PC-3 (cell line): Measurements from ENCODE around the gene KCNQ2. TPM values are rescaled to one million over a fixed set of nuclear protein-coding genes. Genes with fewer than 3 reads are reported as not detected.
A peak's percentile ranks its signal among the peaks of the same experiment; 100 is the strongest.

ENCODE experiments used
- ATAC-seq: fragments of 200-7000 bp; cut with Tn5 transposase; 2 replicates; pipeline ENCODE4 v1.9.1; 2020; ENCODE audit warnings: mild to moderate bottlenecking, moderate library complexity
- BruUV-seq: library from RNA; stranded (reverse); fragments of 400-500 nt; replicated peaks from 2 replicates; lab custom pipeline; 2021; lab: Mats Ljungman, UMichigan
- CTCF ChIA-PET: fragments of 300-600 bp; sonication (Branson Sonifier 250); formaldehyde crosslinking; loops from one replicate; lab custom pipeline; 2022; ENCODE audit warnings: antibody characterized with exemption; lab: Charles Lee
- POLR2A ChIA-PET: fragments of 300-600 bp; sonication (Branson Sonifier 250); formaldehyde crosslinking; loops from one replicate; lab custom pipeline; 2022; ENCODE audit warnings: antibody characterized with exemption; ENCODE audit not compliant: unreplicated experiment; lab: Charles Lee
- DNase-seq: peaks from one replicate; pipeline ENCODE4 v3.0.0-alpha.2; 2015
- H2AFZ ChIP-seq: fragments of 300-600 bp; sonication (generic); 2 replicates; pipeline ENCODE4 v1.6.0; 2016; ENCODE audit warnings: antibody characterized with exemption, low read length
- H3F3A ChIP-seq: fragments of 300-600 bp; sonication (generic); one replicate; pipeline ENCODE4 v1.6.0; 2017; ENCODE audit warnings: antibody characterized with exemption, low read length, control low read depth, mild to moderate bottlenecking; ENCODE audit not compliant: unreplicated experiment
- H3K27ac ChIP-seq: fragments of 300-600 bp; sonication (generic); 2 replicates; pipeline ENCODE4 v1.5.1; 2016; ENCODE audit warnings: mild to moderate bottlenecking, low read length
- H3K27me3 ChIP-seq: fragments of 300-600 bp; sonication (generic); 2 replicates; pipeline ENCODE4 v1.6.1; 2016; ENCODE audit warnings: low read length, mixed read lengths
- H3K36me3 ChIP-seq: fragments of 300-600 bp; sonication (generic); 2 replicates; pipeline ENCODE4 v1.6.1; 2016; ENCODE audit warnings: low read depth, mixed run types, low read length, mixed read lengths
- H3K4me1 ChIP-seq: fragments of 300-600 bp; sonication (generic); 2 replicates; pipeline ENCODE4 v1.5.1; 2016; ENCODE audit warnings: low read length; ENCODE audit not compliant: insufficient read depth
- H3K4me2 ChIP-seq: fragments of 300-600 bp; sonication (generic); 2 replicates; pipeline ENCODE4 v1.6.0; 2016; ENCODE audit warnings: low read length
- H3K4me3 ChIP-seq: fragments of 300-600 bp; sonication (generic); 2 replicates; pipeline ENCODE4 v1.5.1; 2016; ENCODE audit warnings: mild to moderate bottlenecking, low read length, mixed read lengths
- H3K79me2 ChIP-seq: fragments of 300-600 bp; sonication (generic); 2 replicates; pipeline ENCODE4 v1.6.1; 2017; ENCODE audit warnings: low read length, mixed read lengths
- H3K9ac ChIP-seq: fragments of 300-600 bp; sonication (generic); 2 replicates; pipeline ENCODE4 v1.6.0; 2016; ENCODE audit warnings: mild to moderate bottlenecking, low read length
- H3K9me2 ChIP-seq: fragments of 300-600 bp; sonication (generic); replicated peaks from 2 replicates; pipeline ENCODE4 v1.6.1; 2016; ENCODE audit warnings: mixed run types, low read length, mixed read lengths
- H3K9me3 ChIP-seq: fragments of 300-600 bp; sonication (generic); 2 replicates; pipeline ENCODE4 v1.6.1; 2016; ENCODE audit warnings: low read length, mixed read lengths
- H4K20me1 ChIP-seq: fragments of 300-600 bp; sonication (generic); 2 replicates; pipeline ENCODE4 v1.6.1; 2016; ENCODE audit warnings: low read length, mixed read lengths
- CTCF ChIP-seq: fragments of 300-600 bp; sonication (generic); conservative IDR thresholded peaks from 2 replicates; pipeline ENCODE4 v1.5.1; 2017; ENCODE audit warnings: antibody characterized with exemption, low read depth, mild to moderate bottlenecking, low read length
- EZH2 ChIP-seq: fragments of 300-600 bp; sonication (generic); IDR thresholded peaks from one replicate; pipeline ENCODE4 v1.6.1; 2017; ENCODE audit warnings: antibody characterized with exemption, mild to moderate bottlenecking, low read length; ENCODE audit not compliant: unreplicated experiment
- EZH2phosphoT487 ChIP-seq: fragments of 300-600 bp; sonication (generic); IDR thresholded peaks from 2 replicates; pipeline ENCODE4 v1.6.1; 2018; ENCODE audit warnings: mild to moderate bottlenecking, antibody characterized with exemption, low read length, borderline replicate concordance
- intact Hi-C: fragments of 100-400 bp; cut with micrococcal nuclease; formaldehyde crosslinking; loops from 2 replicates; pipeline ENCODE4 v1.9.0; 2023
- total RNA-seq: library from RNA; depleted of rRNA; stranded (reverse); fragments of >200 nt; gene quantifications from 2 replicates; pipeline ENCODE4 v1.2.3, GENCODE V29; 2014

KCNQ2 gene
- total RNA-seq, 1 experiment from 2014 or later: not detected

GRCh38 chr20:63498960-63499337 is 26.5 kb upstream of the KCNQ2 start, which contains the start of gene EEF1A2:
Gene EEF1A2, minus strand, starts transcription at chr20:63499083. Its CDS starts 1,320 bp downstream, at chr20:63497763.
- Histone ChIP-seq H3F3A (no peaks in the 10 kb centered on the region), H3K4me2 (peak within 1 kb of the TSS; percentile 98), H3K4me3 (peak within 1 kb of the TSS; percentile 84), H3K27ac (no peak within 1 kb of the TSS; the same call in 1 of the 2 replicates), H2AFZ (peak within 1 kb of the TSS; percentile 72), H3K9ac (peak within 1 kb of the TSS; percentile 37), H3K9me3 (no peaks in the 10 kb centered on the region), H3K9me2 (no peaks in the 10 kb centered on the region), H4K20me1 (no peaks in the 10 kb centered on the region; the same call in 1 of the 2 replicates), H3K4me1 (peaks cover 14% of the 10 kb centered on the region), H3K27me3 (no peaks in the 10 kb centered on the region), H3K36me3 (peaks cover 23% of the 10 kb centered on the region), H3K79me2 (peaks cover 21% of the 10 kb centered on the region)
- no TSS peak for BruUV-seq
- ATAC-seq: peak; percentile 39
- DNase-seq: peak; percentile 62
- CTCF ChIA-PET: no interaction called here
- POLR2A ChIA-PET: no interaction called here
- TF ChIP-seq EZH2 (no peak), EZH2phosphoT487 (no peak), CTCF (peak; percentile 14; the same call in 1 of the 2 replicates)
- intact Hi-C loops: no loop called here

GRCh38 chr20:63497946-63498935 is 25.8 kb upstream of the KCNQ2 start:
- no peaks in the 10 kb centered on the region; the same call in 1 of the 2 replicates for H4K20me1 ChIP-seq
- H3K79me2 ChIP-seq: peaks cover 21% of the 10 kb centered on the region
- ChIA-PET POLR2A (interaction anchor here (0.5 kb wide), 1 partner anchor 22 kb away, joined by 6 read pairs; no protein-coding TSS in a partner anchor), CTCF (no interaction called here)
- H3K27me3 ChIP-seq: no peaks in the 10 kb centered on the region
- peak overlapping the region; percentile 98 for H3K4me2 ChIP-seq
- peaks cover 14% of the 10 kb centered on the region for H3K4me1 ChIP-seq
- H3K27ac ChIP-seq: no peak overlapping the region; the same call in 1 of the 2 replicates
- TF ChIP-seq EZH2phosphoT487: peak; percentile 76; the same call in 1 of the 2 replicates
- TF ChIP-seq CTCF: no peak
- no peaks in the 10 kb centered on the region for H3K9me3 ChIP-seq
- peaks cover 29% of the 10 kb centered on the region for H3K36me3 ChIP-seq
- peak overlapping the region; percentile 68 for H2AFZ ChIP-seq
- H3K9me2 ChIP-seq: no peaks in the 10 kb centered on the region
- no TSS peak for BruUV-seq
- H3K4me3 ChIP-seq: peak overlapping the region; percentile 84
- intact Hi-C loops: no loop called here
- ATAC-seq (peak; percentile 80), DNase-seq (peak; percentile 73)
- peak overlapping the region; percentile 37 for H3K9ac ChIP-seq
- H3F3A ChIP-seq: no peaks in the 10 kb centered on the region
